HUES64 (cell line): ENCODE measurements around the gene PPM1F. TPM values are rescaled to one million over a fixed set of nuclear protein-coding genes. Genes with fewer than 3 reads are reported as not detected.

ENCODE experiments used
- H3K27ac ChIP-seq: 2 replicates; pipeline ENCODE4 v1.7.0; 2013; ENCODE audit warnings: low read depth, low read length, inconsistent platforms
- H3K27me3 ChIP-seq: 2 replicates; pipeline ENCODE4 v1.6.1; 2013; ENCODE audit warnings: mild to moderate bottlenecking, low read length; ENCODE audit not compliant: insufficient read depth
- H3K36me3 ChIP-seq: 2 replicates; pipeline ENCODE4 v1.6.1; 2013; ENCODE audit warnings: mild to moderate bottlenecking, low read length; ENCODE audit not compliant: insufficient read depth
- H3K4me1 ChIP-seq: 2 replicates; pipeline ENCODE4 v1.6.1; 2013; ENCODE audit warnings: mild to moderate bottlenecking, low read length, moderate library complexity; ENCODE audit not compliant: insufficient read depth
- H3K4me3 ChIP-seq: 2 replicates; pipeline ENCODE4 v1.5.1; 2013; ENCODE audit warnings: mild to moderate bottlenecking, low read length, moderate library complexity
- H3K9ac ChIP-seq: 2 replicates; pipeline ENCODE4 v1.6.1; 2013; ENCODE audit warnings: mild to moderate bottlenecking, low read depth, low read length
- H3K9me3 ChIP-seq: 2 replicates; pipeline ENCODE4 v1.6.1; 2013; ENCODE audit warnings: low read depth, low read length; ENCODE audit not compliant: insufficient read depth
- WGBS: fragments of 150-250, 120-280 bp; methylation state at CpG from one replicate; pipeline ENCODE4 v1.1.7; 2013; ENCODE audit warnings: missing lambda C conversion rate; 5-methylcytosine and 5-hydroxymethylcytosine counted together
- polyA plus RNA-seq, 2 experiments: library from polyadenylated mRNA; stranded (reverse); fragments of 50-300 nt; gene quantifications; one replicate each; pipeline ENCODE4 v1.2.3, GENCODE V29; 2013

The PPM1F gene
- polyA plus RNA-seq (2013, experiment 1 of 2), result 10.6 TPM
- 11.7 TPM for polyA plus RNA-seq (2013, experiment 2 of 2)

GRCh38 chr22:21952586-21953571 is at the start of gene PPM1F:
PPM1F (minus strand) TSS chr22:21952848; CDS start chr22:21946048, 6,800 bp downstream.
- 14% methylated on average over 58 of the region's 58 CpGs for WGBS
- Histone ChIP-seq H3K9me3 (no peaks in the 10 kb centered on the region), H3K4me3 (peak within 1 kb of the TSS; percentile 70), H3K4me1 (peaks cover 3% of the 10 kb centered on the region; the same call in 1 of the 2 replicates), H3K27ac (no peak within 1 kb of the TSS), H3K9ac (peak within 1 kb of the TSS; percentile 48; the same call in 1 of the 2 replicates), H3K36me3 (no peaks in the 10 kb centered on the region), H3K27me3 (peaks cover 17% of the 10 kb centered on the region)

GRCh38 chr22:22001664-22002525 is 49.2 kb upstream of the PPM1F start:
- Histone ChIP-seq H3K4me3 (no peak overlapping the region), H3K9me3 (no peaks in the 10 kb centered on the region), H3K9ac (no peak overlapping the region), H3K27me3 (peaks cover 97% of the 10 kb centered on the region), H3K4me1 (no peaks in the 10 kb centered on the region), H3K27ac (no peak overlapping the region), H3K36me3 (no peaks in the 10 kb centered on the region)
- WGBS, result 90% methylated on average over 2 of the region's 2 CpGs

- Histone ChIP-seq H3K4me1 (no peaks in the 10 kb centered on the region), H3K27me3 (peaks cover 98% of the 10 kb centered on the region), H3K27ac (no peak overlapping the region), H3K9ac (no peak overlapping the region), H3K9me3 (no peaks in the 10 kb centered on the region), H3K4me3 (no peak overlapping the region), H3K36me3 (no peaks in the 10 kb centered on the region)
- 92% methylated on average over 7 of the region's 7 CpGs for WGBS
Observed at GRCh38 chr22:21998595-21999247, 46.1 kb upstream of the PPM1F start.

- Histone ChIP-seq H3K4me3 (no peak overlapping the region), H3K4me1 (no peaks in the 10 kb centered on the region), H3K27me3 (peaks cover 94% of the 10 kb centered on the region), H3K36me3 (no peaks in the 10 kb centered on the region), H3K9ac (no peak overlapping the region), H3K27ac (no peak overlapping the region), H3K9me3 (no peaks in the 10 kb centered on the region)
- WGBS, result 93% methylated on average over 4 of the region's 5 CpGs
Observed at GRCh38 chr22:21996175-21996720, 43.6 kb upstream of the PPM1F start.

- WGBS, result 92% methylated on average over 3 of the region's 3 CpGs
- Histone ChIP-seq H3K36me3 (no peaks in the 10 kb centered on the region), H3K9ac (no peak overlapping the region), H3K27ac (no peak overlapping the region), H3K27me3 (peaks cover 94% of the 10 kb centered on the region), H3K4me1 (no peaks in the 10 kb centered on the region), H3K4me3 (no peak overlapping the region), H3K9me3 (no peaks in the 10 kb centered on the region)
Observed at GRCh38 chr22:21995660-21996059, 43.0 kb upstream of the PPM1F start.

GRCh38 chr22:21994881-21995444 is 42.3 kb upstream of the PPM1F start:
- WGBS, result 88% methylated on average over 3 of the region's 3 CpGs
- Histone ChIP-seq H3K4me1 (no peaks in the 10 kb centered on the region), H3K4me3 (no peak overlapping the region), H3K9me3 (no peaks in the 10 kb centered on the region), H3K27me3 (peaks cover 94% of the 10 kb centered on the region), H3K27ac (no peak overlapping the region), H3K36me3 (no peaks in the 10 kb centered on the region), H3K9ac (no peak overlapping the region)

GRCh38 chr22:21992593-21993237 is 40.1 kb upstream of the PPM1F start:
- Histone ChIP-seq H3K4me1 (no peaks in the 10 kb centered on the region), H3K9me3 (no peaks in the 10 kb centered on the region), H3K36me3 (no peaks in the 10 kb centered on the region), H3K27ac (no peak overlapping the region), H3K9ac (no peak overlapping the region), H3K4me3 (no peak overlapping the region), H3K27me3 (peaks cover 94% of the 10 kb centered on the region)
- WGBS, result 89% methylated on average over 7 of the region's 7 CpGs

- Histone ChIP-seq H3K9me3 (no peaks in the 10 kb centered on the region), H3K4me1 (no peaks in the 10 kb centered on the region), H3K36me3 (no peaks in the 10 kb centered on the region), H3K9ac (no peak overlapping the region), H3K4me3 (no peak overlapping the region), H3K27me3 (peaks cover 94% of the 10 kb centered on the region), H3K27ac (no peak overlapping the region)
- 94% methylated on average over 5 of the region's 5 CpGs for WGBS
Observed at GRCh38 chr22:21991774-21992173, 39.1 kb upstream of the PPM1F start.

- H3K27me3 ChIP-seq, result peaks cover 92% of the 10 kb centered on the region
- H3K9ac ChIP-seq, result no peak overlapping the region
- H3K4me1 ChIP-seq, result no peaks in the 10 kb centered on the region
- no peak overlapping the region for H3K27ac ChIP-seq
- 92% methylated on average over 6 of the region's 6 CpGs for WGBS
- no peak overlapping the region for H3K4me3 ChIP-seq
- no peaks in the 10 kb centered on the region for H3K36me3 ChIP-seq
- H3K9me3 ChIP-seq, result no peaks in the 10 kb centered on the region
Observed at GRCh38 chr22:21991304-21991596, 38.6 kb upstream of the PPM1F start.
